Left ventricle myocardium inferior (tissue), 1 donor: ENCODE data around the gene DNAH2. TPM values are rescaled to one million over a fixed set of nuclear protein-coding genes. Genes with fewer than 3 reads are reported as not detected.
A peak's percentile ranks its signal among the peaks of the same experiment; 100 is the strongest.

Experiments
- DNase-seq: peaks from one replicate; pipeline ENCODE4 v3.0.0-alpha.2; 2020
- H3K27ac ChIP-seq: fragments of 200-600 bp; replicated peaks from 2 replicates; pipeline ENCODE4 v1.8.0; 2021
- H3K27me3 ChIP-seq: fragments of 200-600 bp; 2 replicates; pipeline ENCODE4 v1.8.0; 2021; ENCODE audit warnings: low read depth
- H3K36me3 ChIP-seq: fragments of 200-600 bp; 2 replicates; pipeline ENCODE4 v1.8.0; 2021
- H3K4me1 ChIP-seq: fragments of 200-600 bp; 2 replicates; pipeline ENCODE4 v1.8.0; 2021
- H3K4me3 ChIP-seq: fragments of 200-600 bp; 2 replicates; pipeline ENCODE4 v1.8.0; 2021; ENCODE audit warnings: mild to moderate bottlenecking, moderate library complexity
- H3K9me3 ChIP-seq: fragments of 200-600 bp; replicated peaks from 2 replicates; pipeline ENCODE4 v1.8.0; 2021
- intact Hi-C: fragments of 100-400 bp; cut with micrococcal nuclease; formaldehyde crosslinking; loops from one replicate; pipeline ENCODE4 v1.11.0; 2022
- total RNA-seq: library from RNA; stranded (reverse); fragmentation: NEBNext Ultra II Directional; extraction: Animal tissue kit (Norgen Biotek cat#: 25700); gene quantifications from one replicate; pipeline ENCODE4 v1.2.1, GENCODE V29; 2021
- TF ChIP-seq, protein P1 (sequence below): fragments of 200-600 bp; IDR thresholded peaks from 2 replicates; pipeline ENCODE4 v1.8.0; 2021; ENCODE audit warnings: antibody characterized with exemption, mild to moderate bottlenecking, borderline replicate concordance
- donor health status: DM: no; HTN: yes; CAD: no; lungs with severe emphysema.

The DNAH2 gene
- total RNA-seq, 1 donor from 2014 or later: 0.33 TPM

DNA sequence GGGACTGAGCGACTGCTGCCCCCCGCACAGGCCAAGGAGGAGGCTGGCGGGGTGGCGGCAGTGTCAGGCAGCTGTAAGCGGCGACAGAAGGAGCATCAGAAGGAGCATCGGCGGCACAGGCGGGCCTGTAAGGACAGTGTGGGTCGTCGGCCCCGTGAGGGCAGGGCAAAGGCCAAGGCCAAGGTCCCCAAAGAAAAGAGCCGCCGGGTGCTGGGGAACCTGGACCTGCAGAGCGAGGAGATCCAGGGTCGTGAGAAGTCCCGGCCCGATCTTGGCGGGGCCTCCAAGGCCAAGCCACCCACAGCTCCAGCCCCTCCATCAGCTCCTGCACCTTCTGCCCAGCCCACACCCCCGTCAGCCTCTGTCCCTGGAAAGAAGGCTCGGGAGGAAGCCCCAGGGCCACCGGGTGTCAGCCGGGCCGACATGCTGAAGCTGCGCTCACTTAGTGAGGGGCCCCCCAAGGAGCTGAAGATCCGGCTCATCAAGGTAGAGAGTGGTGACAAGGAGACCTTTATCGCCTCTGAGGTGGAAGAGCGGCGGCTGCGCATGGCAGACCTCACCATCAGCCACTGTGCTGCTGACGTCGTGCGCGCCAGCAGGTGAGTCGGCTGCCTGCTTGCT lies 131.7 kb downstream of the DNAH2 start:
- H3K36me3 ChIP-seq: peaks cover 76% of the 10 kb centered on the region
- H3K4me1 ChIP-seq: peaks cover 46% of the 10 kb centered on the region
- DNase-seq: no peak
- H3K27ac ChIP-seq: no peak overlapping the region
- H3K9me3 ChIP-seq: no peaks in the 10 kb centered on the region
- TF ChIP-seq, protein P1, sequence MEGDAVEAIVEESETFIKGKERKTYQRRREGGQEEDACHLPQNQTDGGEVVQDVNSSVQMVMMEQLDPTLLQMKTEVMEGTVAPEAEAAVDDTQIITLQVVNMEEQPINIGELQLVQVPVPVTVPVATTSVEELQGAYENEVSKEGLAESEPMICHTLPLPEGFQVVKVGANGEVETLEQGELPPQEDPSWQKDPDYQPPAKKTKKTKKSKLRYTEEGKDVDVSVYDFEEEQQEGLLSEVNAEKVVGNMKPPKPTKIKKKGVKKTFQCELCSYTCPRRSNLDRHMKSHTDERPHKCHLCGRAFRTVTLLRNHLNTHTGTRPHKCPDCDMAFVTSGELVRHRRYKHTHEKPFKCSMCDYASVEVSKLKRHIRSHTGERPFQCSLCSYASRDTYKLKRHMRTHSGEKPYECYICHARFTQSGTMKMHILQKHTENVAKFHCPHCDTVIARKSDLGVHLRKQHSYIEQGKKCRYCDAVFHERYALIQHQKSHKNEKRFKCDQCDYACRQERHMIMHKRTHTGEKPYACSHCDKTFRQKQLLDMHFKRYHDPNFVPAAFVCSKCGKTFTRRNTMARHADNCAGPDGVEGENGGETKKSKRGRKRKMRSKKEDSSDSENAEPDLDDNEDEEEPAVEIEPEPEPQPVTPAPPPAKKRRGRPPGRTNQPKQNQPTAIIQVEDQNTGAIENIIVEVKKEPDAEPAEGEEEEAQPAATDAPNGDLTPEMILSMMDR: no peak
- no peaks in the 10 kb centered on the region for H3K27me3 ChIP-seq
- no peak overlapping the region for H3K4me3 ChIP-seq
- intact Hi-C loops: no loop called here

DNA sequence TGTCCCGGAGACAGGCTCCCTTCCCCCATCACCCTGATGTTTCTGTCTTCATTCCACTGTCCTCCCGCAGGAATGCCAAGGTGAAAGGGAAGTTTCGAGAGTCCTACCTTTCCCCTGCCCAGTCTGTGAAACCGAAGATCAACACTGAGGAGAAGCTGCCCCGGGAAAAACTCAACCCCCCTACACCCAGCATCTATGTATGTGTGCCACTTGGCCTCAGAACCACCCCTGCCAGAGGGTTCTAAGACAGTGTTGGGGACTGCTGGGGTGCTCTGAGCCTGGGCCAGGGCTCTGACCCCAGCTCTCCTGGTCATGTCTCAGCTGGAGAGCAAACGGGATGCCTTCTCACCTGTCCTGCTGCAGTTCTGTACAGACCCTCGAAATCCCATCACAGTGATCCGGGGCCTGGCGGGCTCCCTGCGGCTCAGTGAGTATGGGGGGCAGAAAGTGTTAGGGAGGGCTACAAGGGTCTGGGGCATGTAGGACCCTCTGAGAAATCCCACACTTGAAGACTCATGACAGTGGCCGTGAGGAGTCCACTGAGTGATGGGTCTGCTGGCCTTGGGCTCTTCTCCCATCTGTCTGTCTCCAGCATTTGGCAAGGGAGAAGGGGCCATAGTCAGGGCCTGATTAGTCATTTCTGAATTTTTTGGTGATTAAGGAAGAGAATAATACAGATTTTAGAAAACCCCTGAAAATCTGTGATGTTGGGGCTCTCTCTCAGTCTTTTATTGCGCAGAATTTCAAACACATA lies 132.4 kb downstream of the DNAH2 start:
- Histone ChIP-seq H3K27ac (no peak overlapping the region), H3K4me3 (no peak overlapping the region), H3K9me3 (no peaks in the 10 kb centered on the region), H3K27me3 (no peaks in the 10 kb centered on the region), H3K36me3 (peaks cover 76% of the 10 kb centered on the region), H3K4me1 (peaks cover 44% of the 10 kb centered on the region)
- TF ChIP-seq, protein P1: no peak
- DNase-seq: no peak
- intact Hi-C loops: no loop called here

DNA sequence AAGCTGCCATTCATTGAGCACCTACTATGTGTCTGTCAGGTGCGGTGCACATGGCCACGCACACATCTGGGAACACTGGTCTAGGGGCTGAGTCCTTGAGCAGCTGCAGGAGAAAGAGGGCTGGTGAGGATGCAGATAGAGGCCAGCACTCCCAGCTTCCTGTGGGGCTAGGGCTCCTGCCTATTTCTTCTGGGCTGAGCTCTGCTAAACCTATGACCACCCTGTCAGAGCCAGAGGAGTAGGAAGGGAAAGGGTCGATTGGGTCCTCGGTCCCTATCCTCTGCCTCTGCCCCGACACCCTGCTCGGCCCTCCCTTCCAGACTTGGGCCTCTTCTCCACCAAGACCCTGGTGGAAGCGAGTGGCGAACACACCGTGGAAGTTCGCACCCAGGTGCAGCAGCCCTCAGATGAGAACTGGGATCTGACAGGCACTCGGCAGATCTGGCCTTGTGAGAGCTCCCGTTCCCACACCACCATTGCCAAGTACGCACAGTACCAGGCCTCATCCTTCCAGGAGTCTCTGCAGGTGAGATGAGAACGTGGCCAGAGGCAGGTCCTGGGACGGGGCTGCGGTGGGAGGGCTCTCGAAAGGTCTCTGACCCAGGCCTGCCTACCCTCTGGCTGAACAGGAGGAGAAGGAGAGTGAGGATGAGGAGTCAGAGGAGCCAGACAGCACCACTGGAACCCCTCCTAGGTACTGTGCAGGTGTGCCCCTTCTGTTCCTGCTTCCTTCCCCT lies 133.3 kb downstream of the DNAH2 start:
- Histone ChIP-seq H3K27me3 (no peaks in the 10 kb centered on the region), H3K27ac (no peak overlapping the region), H3K36me3 (peaks cover 71% of the 10 kb centered on the region), H3K4me3 (no peak overlapping the region), H3K4me1 (peaks cover 44% of the 10 kb centered on the region), H3K9me3 (no peaks in the 10 kb centered on the region)
- no peak for DNase-seq
- TF ChIP-seq, protein P1: no peak
- intact Hi-C loops: no loop called here

DNA sequence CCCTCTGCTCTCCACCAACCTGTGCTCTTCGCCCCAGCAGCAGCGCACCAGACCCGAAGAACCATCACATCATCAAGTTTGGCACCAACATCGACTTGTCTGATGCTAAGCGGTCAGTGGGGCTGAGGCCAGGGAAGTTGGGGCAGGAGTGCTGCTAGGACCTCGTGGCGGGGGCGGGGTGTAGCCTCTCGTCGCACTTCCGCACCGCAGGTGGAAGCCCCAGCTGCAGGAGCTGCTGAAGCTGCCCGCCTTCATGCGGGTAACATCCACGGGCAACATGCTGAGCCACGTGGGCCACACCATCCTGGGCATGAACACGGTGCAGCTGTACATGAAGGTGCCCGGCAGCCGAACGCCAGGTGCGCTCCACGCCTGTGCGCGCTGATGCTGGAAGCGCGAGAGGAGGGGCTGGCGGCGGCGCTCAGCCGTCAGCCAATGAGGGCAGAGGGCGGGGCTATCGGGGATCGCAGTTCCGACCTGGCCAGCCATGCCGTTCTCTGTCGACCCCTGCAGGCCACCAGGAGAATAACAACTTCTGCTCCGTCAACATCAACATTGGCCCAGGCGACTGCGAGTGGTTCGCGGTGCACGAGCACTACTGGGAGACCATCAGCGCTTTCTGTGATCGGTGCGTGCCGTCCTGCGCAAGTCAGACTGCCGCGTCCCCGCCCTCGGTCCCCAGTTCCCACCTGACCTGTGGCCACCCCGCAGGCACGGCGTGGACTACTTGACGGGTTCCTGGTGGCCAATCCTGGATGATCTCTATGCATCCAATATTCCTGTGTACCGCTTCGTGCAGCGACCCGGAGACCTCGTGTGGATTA lies 134.1 kb downstream of the DNAH2 start:
- intact Hi-C loops: no loop called here
- peak; percentile 88 for DNase-seq
- no peaks in the 10 kb centered on the region for H3K27me3 ChIP-seq
- TF ChIP-seq, protein P1: peak; percentile 99
- peak overlapping the region; percentile 99 for H3K27ac ChIP-seq
- peaks cover 64% of the 10 kb centered on the region for H3K36me3 ChIP-seq
- peaks cover 46% of the 10 kb centered on the region for H3K4me1 ChIP-seq
- H3K4me3 ChIP-seq: peak overlapping the region; percentile 18
- no peaks in the 10 kb centered on the region for H3K9me3 ChIP-seq

DNA sequence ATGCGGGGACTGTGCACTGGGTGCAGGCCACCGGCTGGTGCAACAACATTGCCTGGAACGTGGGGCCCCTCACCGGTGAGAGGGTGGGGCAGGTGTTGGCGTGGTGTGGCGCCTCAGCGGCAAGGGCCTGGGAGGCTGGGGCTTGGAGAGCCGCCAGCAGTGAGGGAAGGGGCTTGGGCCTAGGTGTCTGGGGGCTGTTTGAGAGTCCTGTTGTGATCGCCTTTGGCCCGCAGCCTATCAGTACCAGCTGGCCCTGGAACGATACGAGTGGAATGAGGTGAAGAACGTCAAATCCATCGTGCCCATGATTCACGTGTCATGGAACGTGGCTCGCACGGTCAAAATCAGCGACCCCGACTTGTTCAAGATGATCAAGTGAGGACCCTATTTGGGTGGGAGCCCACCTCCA lies 134.7 kb downstream of the DNAH2 start:
- Histone ChIP-seq H3K9me3 (no peaks in the 10 kb centered on the region), H3K36me3 (peaks cover 58% of the 10 kb centered on the region), H3K4me3 (peak overlapping the region; percentile 18), H3K27me3 (no peaks in the 10 kb centered on the region), H3K27ac (peak overlapping the region; percentile 99), H3K4me1 (peaks cover 49% of the 10 kb centered on the region)
- intact Hi-C loops: no loop called here
- DNase-seq: no peak
- TF ChIP-seq, protein P1: no peak
